ENCODE measurements around the gene PRRX2. TPM values are rescaled to one million over a fixed set of nuclear protein-coding genes. Genes with fewer than 3 reads are reported as not detected.

Gene PRRX2
- total and polyA plus RNA-seq, 9 of the 15 experiments (the other 6 are each of a cell fraction or from before 2014, with no cell fraction given), result 0.21 TPM; not detected in 8

GRCh38 chr9:129720181-129720864 is 54.9 kb downstream of the PRRX2 start (continued):
- TF ChIP-seq ZMIZ1 (IDR thresholded peaks at IDR 0.05; ENCODE audit: low read depth in 2 of 2, low read length in 2 of 2) (no peak), SREBF2 (CRISPR knock-in tag; IDR thresholded peaks at IDR 0.05) (no peak), CUX1 (CRISPR knock-in tag; IDR thresholded peaks at IDR 0.05) (no peak), HIVEP1 (CRISPR knock-in tag; IDR thresholded peaks at IDR 0.05) (no peak), CREBBP (IDR thresholded peaks at IDR 0.05; ENCODE audit: low read depth, low read length) (no peak), CCNT2 (IDR thresholded peaks at IDR 0.05; ENCODE audit: borderline replicate concordance, extremely low read depth, insufficient read length, low read depth, low read length) (no peak), SNAPC5 (CRISPR knock-in tag; IDR thresholded peaks at IDR 0.05) (no peak), NEUROD1 (IDR thresholded peaks at IDR 0.05; ENCODE audit: borderline replicate concordance, low read depth, low read length, partially characterized antibody) (no peak), CBFA2T2 (conservative IDR thresholded peaks at IDR 0.05) (no peak), SRSF1 (IDR thresholded peaks at IDR 0.05; ENCODE audit: low read depth, low read length) (no peak), PPARD (CRISPR knock-in tag; IDR thresholded peaks at IDR 0.05) (no peak), ZFP1 (CRISPR knock-in tag; IDR thresholded peaks at IDR 0.05) (no peak), POLR2H (tag; IDR thresholded peaks at IDR 0.05; ENCODE audit: low read depth) (no peak), CTBP1 (IDR thresholded peaks at IDR 0.05; ENCODE audit: borderline replicate concordance) (no peak), YY1 (IDR thresholded peaks at IDR 0.05; ENCODE audit: borderline replicate concordance in 1 of 3, control insufficient read depth in 1 of 3, extremely low read depth in 1 of 3, insufficient read depth in 3 of 3, insufficient read length in 1 of 3, insufficient replicate concordance in 2 of 3, low read depth in 1 of 3, low read length in 2 of 3) (peak in 2 of 3 experiments; percentile 41 to 42), PURB (CRISPR knock-in tag; IDR thresholded peaks at IDR 0.05; ENCODE audit: low read depth) (no peak), ZNF354B (CRISPR knock-in tag; IDR thresholded peaks at IDR 0.05) (no peak), LEF1 (IDR thresholded peaks at IDR 0.05) (no peak), PTBP1 (IDR thresholded peaks at IDR 0.05; ENCODE audit: low read depth, low read length) (no peak), ZNF140 (CRISPR knock-in tag; IDR thresholded peaks at IDR 0.05) (no peak)

All from K562 (cell line).